Measurements from ENCODE around the gene PLXNB1.
A peak's percentile ranks its signal among the peaks of the same experiment; 100 is the strongest.

Gene PLXNB1

DNA sequence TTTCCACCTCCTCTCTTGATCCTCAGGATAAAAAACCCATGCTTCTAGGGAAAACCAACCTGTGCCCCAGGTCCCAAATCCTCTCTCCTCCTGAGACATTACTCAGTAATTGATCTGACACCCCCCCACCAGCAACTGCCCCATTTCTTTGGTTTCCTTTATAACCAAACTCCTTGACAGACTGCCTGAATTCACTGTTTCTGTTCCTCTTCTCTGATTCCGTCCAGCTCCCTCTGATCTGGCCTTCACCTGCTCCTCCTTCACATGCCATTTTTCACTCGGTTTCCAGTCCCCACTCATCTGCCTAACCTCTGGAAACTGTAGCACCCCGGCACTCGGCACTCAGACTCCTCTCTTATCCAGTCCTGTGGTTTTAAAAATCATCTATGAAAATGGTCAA lies 7.9 kb upstream of the PLXNB1 start:
- Histone ChIP-seq H3K27ac (ENCODE audit: low read length) (no peak overlapping the region), H3K4me3 (ENCODE audit: low read length) (no peak overlapping the region), H3K4me1 (ENCODE audit: control insufficient read depth, low read depth, low read length) (peaks cover 5% of the 10 kb centered on the region), H3K9me3 (ENCODE audit: control insufficient read depth, low read depth, low read length) (no peaks in the 10 kb centered on the region), H3K27me3 (ENCODE audit: control insufficient read depth, insufficient read depth, low read length) (no peaks in the 10 kb centered on the region), H3K9ac (ENCODE audit: low read length) (no peak overlapping the region), H3K36me3 (ENCODE audit: control insufficient read depth, low read depth, low read length) (peaks cover 21% of the 10 kb centered on the region)

DNA sequence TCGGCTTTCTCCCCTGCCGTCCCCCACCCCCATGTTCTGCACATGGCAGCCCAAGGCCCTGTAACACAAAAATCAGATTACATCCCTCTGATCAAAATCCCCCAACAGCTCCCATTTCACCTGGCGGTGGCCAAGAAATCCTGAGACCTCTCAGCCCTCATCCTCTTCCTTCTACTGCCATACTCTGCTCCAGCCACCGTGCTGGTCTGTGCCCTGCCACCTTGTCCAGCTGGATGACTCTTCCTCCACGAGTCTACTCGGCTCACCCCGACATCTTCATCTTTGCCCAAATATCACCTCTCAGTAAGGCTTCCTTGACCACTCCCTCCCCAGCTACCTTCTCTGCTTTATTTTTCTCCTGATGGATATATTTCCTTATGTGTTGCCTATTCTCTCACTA lies 7.0 kb upstream of the PLXNB1 start:
- H3K27me3 ChIP-seq (ENCODE audit: control insufficient read depth, insufficient read depth, low read length), result no peaks in the 10 kb centered on the region
- no peak overlapping the region for H3K4me3 ChIP-seq (ENCODE audit: low read length)
- H3K4me1 ChIP-seq (ENCODE audit: control insufficient read depth, low read depth, low read length), result peaks cover 8% of the 10 kb centered on the region
- H3K9me3 ChIP-seq (ENCODE audit: control insufficient read depth, low read depth, low read length), result no peaks in the 10 kb centered on the region
- H3K27ac ChIP-seq (ENCODE audit: low read length), result no peak overlapping the region
- H3K36me3 ChIP-seq (ENCODE audit: control insufficient read depth, low read depth, low read length), result peaks cover 21% of the 10 kb centered on the region
- H3K9ac ChIP-seq (ENCODE audit: low read length), result no peak overlapping the region

DNA sequence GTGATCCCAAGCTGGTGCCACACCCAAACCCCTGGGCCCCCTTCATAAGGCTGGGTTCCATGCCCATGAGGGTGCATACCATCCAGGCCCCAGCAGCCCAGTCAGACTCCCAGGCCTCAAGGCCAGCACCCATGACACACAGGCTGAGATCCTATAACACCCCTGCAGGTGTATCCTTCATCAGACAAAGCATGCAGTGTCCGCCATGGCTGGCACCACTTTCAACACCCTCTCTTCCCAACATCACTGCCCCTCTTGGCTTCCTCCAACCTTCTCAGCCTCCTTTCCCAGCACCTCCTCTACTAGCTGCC lies 6.5 kb upstream of the PLXNB1 start:
- no peak overlapping the region for H3K27ac ChIP-seq (ENCODE audit: low read length)
- H3K9ac ChIP-seq (ENCODE audit: low read length), result no peak overlapping the region
- no peaks in the 10 kb centered on the region for H3K27me3 ChIP-seq (ENCODE audit: control insufficient read depth, insufficient read depth, low read length)
- H3K4me1 ChIP-seq (ENCODE audit: control insufficient read depth, low read depth, low read length), result peaks cover 4% of the 10 kb centered on the region
- no peaks in the 10 kb centered on the region for H3K9me3 ChIP-seq (ENCODE audit: control insufficient read depth, low read depth, low read length)
- H3K36me3 ChIP-seq (ENCODE audit: control insufficient read depth, low read depth, low read length), result peaks cover 20% of the 10 kb centered on the region
- no peak overlapping the region for H3K4me3 ChIP-seq (ENCODE audit: low read length)

DNA sequence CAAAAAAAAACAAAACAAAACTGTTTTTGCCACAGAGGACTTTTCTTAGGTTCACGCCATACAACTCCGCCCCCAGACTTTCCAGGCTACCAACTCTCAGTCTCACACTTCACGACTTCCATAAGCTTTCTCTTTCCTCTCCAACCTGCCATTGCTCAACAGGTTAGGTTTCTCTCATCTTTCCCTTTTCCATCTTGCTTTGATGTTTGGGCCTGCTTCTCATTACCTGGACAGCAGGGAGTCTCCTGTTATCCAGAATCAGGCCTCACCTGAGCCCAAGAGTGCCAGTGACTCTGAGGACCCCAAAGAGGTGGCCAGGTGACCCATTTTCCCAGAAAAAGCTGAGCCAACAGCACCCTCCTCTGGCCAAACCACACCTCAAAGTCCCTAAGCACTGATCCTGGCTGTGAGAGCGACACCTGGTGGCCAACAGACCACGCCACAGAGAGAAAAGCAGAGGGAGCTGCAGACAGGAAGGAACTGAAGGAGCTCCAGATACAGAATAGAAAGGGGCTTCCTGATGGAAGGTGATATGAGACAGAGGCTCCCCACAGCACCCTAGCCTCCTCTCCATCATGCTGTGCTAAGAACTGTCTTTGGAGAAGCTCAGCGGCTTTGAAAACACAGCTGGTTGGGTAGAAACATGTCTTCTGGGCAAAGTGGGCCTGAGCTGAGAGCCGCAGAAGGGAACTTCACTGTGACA lies 6.0 kb upstream of the PLXNB1 start:
- peaks cover 3% of the 10 kb centered on the region for H3K4me1 ChIP-seq (ENCODE audit: control insufficient read depth, low read depth, low read length)
- H3K9me3 ChIP-seq (ENCODE audit: control insufficient read depth, low read depth, low read length), result no peaks in the 10 kb centered on the region
- H3K27me3 ChIP-seq (ENCODE audit: control insufficient read depth, insufficient read depth, low read length), result no peaks in the 10 kb centered on the region
- no peak overlapping the region for H3K9ac ChIP-seq (ENCODE audit: low read length)
- H3K36me3 ChIP-seq (ENCODE audit: control insufficient read depth, low read depth, low read length), result peaks cover 20% of the 10 kb centered on the region
- no peak overlapping the region for H3K4me3 ChIP-seq (ENCODE audit: low read length)
- H3K27ac ChIP-seq (ENCODE audit: low read length), result no peak overlapping the region

DNA sequence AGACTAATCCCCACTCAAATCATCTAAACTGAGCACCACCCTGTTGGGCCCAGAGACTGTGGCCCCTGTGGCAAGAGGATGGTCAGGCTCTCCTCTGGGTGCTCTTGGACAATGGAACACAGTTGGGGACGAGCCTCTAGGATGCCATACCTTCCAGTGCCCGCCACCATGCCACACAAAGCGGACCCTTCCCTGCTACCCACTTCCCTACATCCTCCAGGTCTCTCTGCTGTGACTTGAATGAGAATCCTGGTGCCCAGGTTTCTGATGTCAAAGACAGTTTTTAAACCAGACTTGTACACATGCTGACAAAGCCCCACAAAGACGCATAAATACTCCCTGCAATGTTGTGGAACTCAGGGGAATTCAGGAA lies 5.3 kb upstream of the PLXNB1 start:
- no peak overlapping the region for H3K9ac ChIP-seq (ENCODE audit: low read length)
- H3K4me3 ChIP-seq (ENCODE audit: low read length), result no peak overlapping the region
- no peaks in the 10 kb centered on the region for H3K27me3 ChIP-seq (ENCODE audit: control insufficient read depth, insufficient read depth, low read length)
- no peak overlapping the region for H3K27ac ChIP-seq (ENCODE audit: low read length)
- H3K36me3 ChIP-seq (ENCODE audit: control insufficient read depth, low read depth, low read length), result peaks cover 20% of the 10 kb centered on the region
- H3K4me1 ChIP-seq (ENCODE audit: control insufficient read depth, low read depth, low read length), result peaks cover 8% of the 10 kb centered on the region
- no peaks in the 10 kb centered on the region for H3K9me3 ChIP-seq (ENCODE audit: control insufficient read depth, low read depth, low read length)

DNA sequence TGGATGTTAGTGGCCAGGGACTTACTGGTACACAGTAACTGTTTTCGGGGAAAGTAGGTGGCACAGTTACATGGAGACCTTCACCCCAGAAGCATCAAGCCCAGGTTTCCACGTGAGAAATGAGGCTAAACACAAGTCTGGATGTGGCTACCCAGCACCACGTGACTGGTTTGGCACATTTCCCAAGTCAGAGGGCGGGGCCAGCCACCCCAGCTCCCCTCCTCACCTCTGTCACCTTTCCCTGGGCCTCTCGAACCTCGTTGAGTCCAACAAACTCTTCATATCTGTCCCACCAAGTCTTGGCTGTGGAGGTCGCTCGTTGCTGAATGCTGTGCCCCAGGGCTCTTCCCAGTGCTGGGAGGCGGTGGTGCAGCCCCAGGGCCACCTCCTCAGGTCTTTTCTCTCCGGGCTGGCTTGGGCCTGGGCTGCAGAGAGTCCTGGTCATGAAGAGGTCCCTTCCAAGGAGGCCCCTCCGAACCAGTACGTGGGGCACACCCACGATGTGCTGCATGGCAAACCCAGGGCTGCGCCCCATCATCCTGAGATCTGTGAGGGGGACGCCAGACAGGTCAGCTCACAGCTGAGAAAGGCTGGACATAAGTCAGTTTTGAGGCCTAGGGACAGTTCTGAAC lies 4.8 kb upstream of the PLXNB1 start:
- no peak overlapping the region for H3K9ac ChIP-seq (ENCODE audit: low read length)
- H3K4me3 ChIP-seq (ENCODE audit: low read length), result no peak overlapping the region
- no peak overlapping the region for H3K27ac ChIP-seq (ENCODE audit: low read length)
- no peaks in the 10 kb centered on the region for H3K27me3 ChIP-seq (ENCODE audit: control insufficient read depth, insufficient read depth, low read length)
- H3K4me1 ChIP-seq (ENCODE audit: control insufficient read depth, low read depth, low read length), result peaks cover 8% of the 10 kb centered on the region
- peaks cover 20% of the 10 kb centered on the region for H3K36me3 ChIP-seq (ENCODE audit: control insufficient read depth, low read depth, low read length)
- no peaks in the 10 kb centered on the region for H3K9me3 ChIP-seq (ENCODE audit: control insufficient read depth, low read depth, low read length)

DNA sequence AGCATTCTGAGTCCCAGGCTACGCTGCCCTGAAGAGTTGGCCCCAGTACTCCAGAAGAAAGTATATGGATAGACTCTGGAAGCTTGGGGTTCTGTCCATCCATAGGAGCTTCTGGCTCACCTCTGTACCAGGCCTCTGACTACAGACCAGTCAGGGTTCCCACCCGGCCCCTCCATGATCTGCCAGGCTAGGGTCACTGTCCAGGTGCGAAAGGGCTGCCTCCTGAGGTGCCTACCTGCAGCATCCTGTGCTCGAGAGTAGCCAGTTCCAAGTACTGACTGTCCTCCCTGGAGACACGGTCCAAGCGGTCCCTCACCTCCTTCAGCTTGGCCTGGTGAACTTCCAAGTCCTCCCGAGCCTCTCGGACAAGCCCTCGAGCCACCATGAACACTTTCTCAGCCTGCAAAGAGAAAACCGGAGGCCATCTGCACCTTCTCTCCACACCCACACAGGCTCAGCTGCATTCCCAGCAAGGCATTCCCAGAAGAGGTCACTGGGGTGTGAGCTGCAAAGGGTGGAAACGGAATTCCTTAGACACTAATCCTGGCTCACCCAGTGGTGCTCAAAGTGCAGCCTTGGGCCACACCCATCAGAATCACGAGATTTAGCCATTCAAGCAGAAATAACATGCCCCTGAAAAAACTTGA lies 3.7 kb upstream of the PLXNB1 start:
- Histone ChIP-seq H3K27ac (ENCODE audit: low read length) (no peak overlapping the region), H3K9ac (ENCODE audit: low read length) (no peak overlapping the region), H3K36me3 (ENCODE audit: control insufficient read depth, low read depth, low read length) (peaks cover 20% of the 10 kb centered on the region), H3K4me1 (ENCODE audit: control insufficient read depth, low read depth, low read length) (peaks cover 8% of the 10 kb centered on the region), H3K9me3 (ENCODE audit: control insufficient read depth, low read depth, low read length) (no peaks in the 10 kb centered on the region), H3K4me3 (ENCODE audit: low read length) (no peak overlapping the region), H3K27me3 (ENCODE audit: control insufficient read depth, insufficient read depth, low read length) (no peaks in the 10 kb centered on the region)

DNA sequence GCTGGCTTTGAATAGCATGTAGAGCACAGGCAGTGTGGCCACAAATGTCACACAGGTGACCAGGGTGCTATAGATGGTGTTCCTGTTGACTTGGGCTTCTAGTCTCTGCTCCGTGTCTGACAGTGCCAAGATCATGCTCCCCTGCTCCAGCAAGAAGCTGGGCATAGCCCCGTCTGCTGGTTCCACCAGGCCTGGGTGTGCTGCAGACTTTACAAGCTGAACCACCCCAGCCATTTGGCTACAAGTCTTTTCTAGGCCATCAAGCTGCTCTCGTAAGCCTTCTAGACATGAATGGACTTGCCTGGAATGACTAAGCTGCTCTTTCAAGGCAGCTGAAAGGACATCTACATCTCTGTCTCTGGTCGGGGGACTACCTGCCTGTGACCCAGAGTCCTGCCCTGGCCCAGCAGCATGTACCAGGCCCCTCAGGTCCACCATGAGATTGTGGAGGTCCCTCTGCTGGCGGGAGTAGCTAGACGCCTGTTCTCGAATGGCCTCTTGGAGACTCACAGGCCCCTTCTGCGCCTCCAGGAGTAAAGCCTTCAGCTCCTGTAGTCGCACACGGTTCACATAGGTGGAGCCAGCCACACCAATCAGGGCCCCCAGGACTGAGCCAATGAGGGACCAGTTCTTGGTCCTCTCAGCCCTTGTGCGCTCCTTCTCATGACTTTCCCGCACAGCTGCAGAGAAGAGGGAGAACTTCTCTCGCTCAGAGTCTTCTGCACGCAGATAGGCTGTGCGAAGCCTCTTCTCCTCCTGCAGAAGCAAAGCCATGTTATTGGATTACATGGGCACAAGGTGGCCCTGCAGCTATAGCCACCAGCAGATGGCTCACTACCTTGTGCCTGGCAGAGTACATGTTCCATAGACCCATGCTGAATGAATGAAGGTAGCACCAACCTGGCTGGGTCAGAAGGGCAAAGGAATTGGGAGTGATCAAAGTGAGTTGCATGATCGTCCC lies 2.8 kb upstream of the PLXNB1 start:
- Histone ChIP-seq H3K9ac (ENCODE audit: low read length) (no peak overlapping the region), H3K9me3 (ENCODE audit: control insufficient read depth, low read depth, low read length) (no peaks in the 10 kb centered on the region), H3K27me3 (ENCODE audit: control insufficient read depth, insufficient read depth, low read length) (no peaks in the 10 kb centered on the region), H3K4me1 (ENCODE audit: control insufficient read depth, low read depth, low read length) (peaks cover 13% of the 10 kb centered on the region), H3K4me3 (ENCODE audit: low read length) (no peak overlapping the region), H3K36me3 (ENCODE audit: control insufficient read depth, low read depth, low read length) (peaks cover 20% of the 10 kb centered on the region), H3K27ac (ENCODE audit: low read length) (no peak overlapping the region)

DNA sequence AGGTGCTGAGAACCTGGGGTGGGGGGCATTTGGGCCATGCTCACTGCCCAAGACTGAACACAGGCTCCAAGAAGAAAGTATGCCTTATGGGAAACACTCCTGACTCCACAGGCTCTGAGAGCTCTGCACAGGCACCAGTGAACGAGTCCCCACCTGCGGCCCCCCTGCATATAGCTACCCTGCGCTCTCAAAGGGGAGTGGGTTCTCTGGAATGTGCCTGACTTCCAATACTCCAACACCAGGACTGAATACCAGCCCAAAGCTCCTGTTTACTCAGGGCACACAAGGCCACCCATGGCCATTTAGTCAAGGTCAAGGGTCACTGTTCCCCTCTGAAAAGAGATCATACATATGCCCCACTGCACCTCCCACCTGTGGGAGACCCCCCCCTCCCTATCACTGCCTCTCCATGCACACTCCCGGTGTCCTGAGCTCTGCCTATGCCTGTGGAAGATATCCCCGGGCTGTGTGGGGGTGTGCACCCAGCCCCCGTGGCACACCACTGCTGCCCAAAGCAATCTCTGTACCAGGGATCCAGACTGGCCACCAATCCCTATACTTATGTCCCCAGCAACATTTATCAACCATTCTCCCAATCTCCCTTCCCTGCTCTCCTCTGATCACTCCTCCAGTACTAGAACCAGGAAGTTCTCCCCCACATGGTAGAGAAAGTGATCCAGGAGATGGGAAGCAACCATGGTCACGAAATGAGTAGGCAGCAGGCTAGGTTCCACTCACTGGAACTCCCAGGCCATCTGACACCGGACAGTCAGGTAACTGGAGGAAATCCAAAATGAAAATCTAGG lies 1.5 kb upstream of the PLXNB1 start:
- Histone ChIP-seq H3K4me1 (ENCODE audit: control insufficient read depth, low read depth, low read length) (peaks cover 17% of the 10 kb centered on the region), H3K9ac (ENCODE audit: low read length) (no peak overlapping the region), H3K36me3 (ENCODE audit: control insufficient read depth, low read depth, low read length) (peaks cover 20% of the 10 kb centered on the region), H3K27me3 (ENCODE audit: control insufficient read depth, insufficient read depth, low read length) (no peaks in the 10 kb centered on the region), H3K27ac (ENCODE audit: low read length) (no peak overlapping the region), H3K4me3 (ENCODE audit: low read length) (no peak overlapping the region), H3K9me3 (ENCODE audit: control insufficient read depth, low read depth, low read length) (no peaks in the 10 kb centered on the region)

DNA sequence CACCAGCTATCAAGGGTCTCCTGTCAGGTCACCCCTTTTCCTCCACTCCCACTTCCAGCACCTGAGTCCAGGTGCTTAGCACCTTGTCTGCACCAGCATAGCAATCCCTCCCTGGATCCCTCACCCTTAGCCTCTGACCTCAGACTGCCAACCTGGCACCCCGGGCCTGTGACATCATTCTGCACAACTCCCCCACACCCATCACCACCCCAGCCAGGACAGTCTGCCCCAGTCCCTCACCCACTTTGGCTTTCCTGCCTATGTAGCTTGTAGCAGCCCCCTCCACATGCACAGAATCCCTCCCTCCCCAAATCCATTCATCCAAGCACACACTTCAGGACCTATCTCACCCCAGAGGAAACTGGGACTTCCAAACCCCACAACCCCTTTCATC lies 819 bp upstream of the PLXNB1 start:
- Histone ChIP-seq H3K36me3 (ENCODE audit: control insufficient read depth, low read depth, low read length) (peaks cover 20% of the 10 kb centered on the region), H3K27ac (ENCODE audit: low read length) (no peak overlapping the region), H3K4me3 (ENCODE audit: low read length) (peak overlapping the region; percentile 76), H3K27me3 (ENCODE audit: control insufficient read depth, insufficient read depth, low read length) (no peaks in the 10 kb centered on the region), H3K4me1 (ENCODE audit: control insufficient read depth, low read depth, low read length) (peaks cover 17% of the 10 kb centered on the region), H3K9me3 (ENCODE audit: control insufficient read depth, low read depth, low read length) (no peaks in the 10 kb centered on the region), H3K9ac (ENCODE audit: low read length) (no peak overlapping the region)

Data from iPS-18a (cell line).